Activated gamma-delta T cell treated with anti-CD3 and anti-CD28 coated beads, Interleukin-2, amount 50 U/mL, for 16 hours (primary cell): ENCODE results near the gene LSM10.

ENCODE experiments used
- DNase-seq: peaks from one replicate; pipeline ENCODE4 v3.0.0-alpha.2; 2020; ENCODE audit warnings: low read depth

Gene LSM10

DNA sequence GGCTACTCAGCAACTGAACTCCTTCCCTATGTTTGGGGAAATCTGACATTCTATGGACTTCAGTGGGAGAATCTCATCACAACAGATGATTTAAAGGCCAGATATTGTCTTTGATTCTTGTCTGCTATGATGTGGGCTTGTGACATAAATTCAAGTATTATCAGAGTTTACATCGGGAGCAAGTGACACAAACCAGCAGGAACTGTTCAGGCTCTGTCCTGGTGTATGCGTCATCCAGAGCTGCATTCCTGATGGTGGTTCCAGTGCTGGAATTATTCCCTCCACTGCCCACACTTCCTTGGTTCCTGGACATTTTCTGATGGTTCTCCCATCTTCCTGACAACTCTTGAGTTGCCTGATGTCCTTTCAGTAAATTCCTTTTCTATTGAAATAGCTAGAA lies 10.8 kb upstream of the LSM10 start:
- DNase-seq = no peak

GRCh38 chr1:36406440-36406839 lies 8.7 kb upstream of the LSM10 start:
- DNase-seq = no peak

GRCh38 chr1:36402504-36402890 lies 4.8 kb upstream of the LSM10 start:
- no peak for DNase-seq

GRCh38 chr1:36401602-36402503 lies 4.1 kb upstream of the LSM10 start:
- no peak for DNase-seq

DNA sequence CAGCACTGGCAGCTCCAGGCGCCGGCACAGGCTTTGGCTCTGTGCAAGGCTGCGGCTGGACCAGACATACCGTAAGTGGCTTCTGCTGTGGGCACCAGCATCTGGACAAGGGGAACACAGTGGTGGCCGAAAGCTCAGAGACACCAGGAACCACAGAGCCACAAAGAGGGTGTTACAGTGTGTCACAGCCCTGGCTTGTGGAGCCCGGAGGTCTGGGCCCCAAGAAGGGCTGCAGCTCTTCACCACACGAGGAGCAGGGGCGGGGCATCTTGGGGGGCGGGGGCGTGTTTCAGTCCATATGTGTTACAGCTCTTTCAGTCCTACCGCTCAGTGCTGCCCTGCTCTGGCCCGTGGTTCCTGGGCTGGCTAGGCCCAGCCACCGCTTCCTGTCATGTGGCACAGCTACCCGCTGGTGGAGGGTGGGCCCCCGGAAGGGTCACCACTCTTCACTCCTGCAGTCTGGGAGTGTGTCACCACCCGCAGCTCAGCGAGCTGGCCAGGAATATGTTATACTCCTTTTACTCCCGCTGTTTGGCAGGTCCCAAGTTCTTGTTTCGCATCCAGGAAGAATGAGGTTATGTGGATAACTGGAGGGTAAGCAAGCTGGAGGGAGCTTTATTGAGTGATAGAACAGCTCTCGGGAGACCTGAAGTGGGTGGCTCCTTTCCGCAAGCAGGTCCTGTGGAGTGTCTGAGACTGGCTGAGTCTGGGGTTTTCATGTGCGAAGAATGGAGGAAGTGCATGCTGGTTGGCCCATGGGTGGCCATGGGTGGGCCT lies 3.3 kb upstream of the LSM10 start:
- DNase-seq = no peak

- DNase-seq = no peak
Measured at GRCh38 chr1:36400514-36400824, 2.8 kb upstream of the LSM10 start.

- no peak for DNase-seq
Measured at GRCh38 chr1:36398370-36398977, 766 bp upstream of the LSM10 start.

DNA sequence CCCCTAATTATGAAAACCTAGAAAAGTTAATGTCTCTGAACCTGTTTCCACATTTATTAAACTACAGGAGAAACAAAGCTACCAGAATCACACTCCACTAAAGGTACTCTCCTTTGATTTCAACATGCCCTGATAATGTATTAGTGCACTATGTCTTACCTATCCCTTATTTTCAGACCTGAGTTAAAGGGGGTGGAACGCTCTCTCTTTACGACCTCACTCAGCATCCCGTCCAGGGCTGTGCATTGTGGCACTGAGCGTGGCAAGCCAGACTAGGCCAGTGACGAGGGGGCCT lies 678 bp downstream of the LSM10 start:
- no peak for DNase-seq

GRCh38 chr1:36396359-36396758 lies 1.3 kb downstream of the LSM10 start:
- no peak for DNase-seq

DNA sequence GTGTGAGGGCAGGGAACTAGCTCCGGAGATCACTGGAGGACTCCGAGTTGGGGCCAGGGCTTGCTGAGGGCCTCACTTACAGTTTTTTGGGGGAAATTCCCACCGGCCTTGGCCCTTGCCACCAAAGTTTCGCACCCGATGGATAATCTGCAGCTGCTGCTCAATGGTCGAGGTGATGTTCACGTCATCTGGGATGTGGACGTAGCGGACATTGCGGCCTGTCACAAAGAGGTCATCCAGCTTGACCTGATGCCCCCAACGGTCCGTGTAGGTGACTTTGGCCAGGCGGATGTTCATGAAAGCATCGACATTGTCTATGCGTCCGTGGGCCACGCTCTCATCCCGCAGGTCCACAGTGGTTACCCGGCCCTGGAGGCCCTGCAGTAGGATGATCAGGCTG lies 4.0 kb downstream of the LSM10 start:
- no peak for DNase-seq

GRCh38 chr1:36392836-36393235 lies 4.9 kb downstream of the LSM10 start:
- DNase-seq = no peak

DNA sequence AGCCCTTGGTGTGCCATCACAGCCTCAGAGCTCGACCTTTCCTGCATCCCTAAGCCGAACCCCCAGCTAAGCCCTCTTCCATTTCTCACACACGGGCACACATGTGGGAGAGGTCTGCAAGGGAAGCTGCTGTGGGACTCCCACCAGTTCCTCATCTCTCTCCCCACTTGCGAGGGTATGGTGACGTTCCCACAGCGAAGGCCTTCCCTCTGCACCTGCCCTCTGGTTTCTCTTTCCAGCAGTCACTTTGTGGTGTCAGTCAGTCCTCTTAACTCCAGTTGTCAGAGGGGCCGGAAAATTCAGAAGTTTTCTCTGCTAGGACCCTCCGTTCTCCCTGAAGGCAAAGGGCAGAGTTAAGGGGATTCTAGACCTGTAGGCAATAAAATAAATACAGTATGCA lies 6.4 kb downstream of the LSM10 start:
- DNase-seq = no peak

DNA sequence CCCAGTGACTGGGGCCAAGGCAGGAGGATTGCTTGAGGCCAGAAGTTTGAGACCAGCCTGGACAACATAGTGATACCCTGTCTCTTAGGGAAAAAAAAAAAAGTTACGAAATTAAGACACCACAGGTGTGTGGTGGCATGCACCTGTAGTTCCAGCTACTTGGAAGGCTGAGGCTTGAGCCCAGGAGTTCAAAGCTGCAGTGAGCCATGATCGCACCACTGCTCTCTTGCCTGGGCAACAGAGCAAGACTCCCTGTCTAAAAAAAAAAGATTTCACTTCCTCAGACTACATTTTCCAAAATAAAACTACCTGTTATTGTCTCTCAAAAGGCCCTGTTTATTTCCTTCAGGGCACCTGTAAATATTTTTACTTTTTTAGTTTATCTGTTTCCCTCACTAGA lies 7.3 kb downstream of the LSM10 start:
- DNase-seq = no peak

- no peak for DNase-seq
Measured at GRCh38 chr1:36389999-36390398, 7.7 kb downstream of the LSM10 start.

DNA sequence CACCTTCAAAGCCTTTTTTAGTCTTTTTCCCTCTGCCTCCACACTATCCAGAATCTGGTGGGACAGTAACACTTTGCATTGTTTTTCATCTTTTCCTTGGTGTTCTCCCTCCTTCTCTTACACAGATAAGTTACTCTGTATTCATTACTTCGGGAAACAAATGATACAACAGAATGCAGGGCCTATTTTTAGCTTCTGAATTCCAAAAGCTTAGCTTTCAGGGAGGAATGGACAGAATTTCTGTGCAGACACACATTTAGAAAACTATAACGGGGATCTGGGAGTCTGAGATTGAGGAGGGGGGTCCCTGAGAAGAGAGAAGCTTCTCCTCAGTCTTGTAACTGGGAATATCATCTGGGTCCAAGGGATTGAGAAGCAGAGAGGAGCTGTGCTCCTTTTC lies 8.4 kb downstream of the LSM10 start:
- DNase-seq = no peak

GRCh38 chr1:36387141-36387949 lies 10.4 kb downstream of the LSM10 start:
- DNase-seq = no peak

- peak; percentile 89 for DNase-seq
Measured at GRCh38 chr1:36386265-36387140, 11.2 kb downstream of the LSM10 start.

GRCh38 chr1:36385410-36386264 lies 12.1 kb downstream of the LSM10 start, which contains the start of gene STK40:
Gene STK40 (minus strand): TSS chr1:36385924. CDS start chr1:36361332, 24,592 bp downstream.
- DNase-seq = peak; percentile 98

DNA sequence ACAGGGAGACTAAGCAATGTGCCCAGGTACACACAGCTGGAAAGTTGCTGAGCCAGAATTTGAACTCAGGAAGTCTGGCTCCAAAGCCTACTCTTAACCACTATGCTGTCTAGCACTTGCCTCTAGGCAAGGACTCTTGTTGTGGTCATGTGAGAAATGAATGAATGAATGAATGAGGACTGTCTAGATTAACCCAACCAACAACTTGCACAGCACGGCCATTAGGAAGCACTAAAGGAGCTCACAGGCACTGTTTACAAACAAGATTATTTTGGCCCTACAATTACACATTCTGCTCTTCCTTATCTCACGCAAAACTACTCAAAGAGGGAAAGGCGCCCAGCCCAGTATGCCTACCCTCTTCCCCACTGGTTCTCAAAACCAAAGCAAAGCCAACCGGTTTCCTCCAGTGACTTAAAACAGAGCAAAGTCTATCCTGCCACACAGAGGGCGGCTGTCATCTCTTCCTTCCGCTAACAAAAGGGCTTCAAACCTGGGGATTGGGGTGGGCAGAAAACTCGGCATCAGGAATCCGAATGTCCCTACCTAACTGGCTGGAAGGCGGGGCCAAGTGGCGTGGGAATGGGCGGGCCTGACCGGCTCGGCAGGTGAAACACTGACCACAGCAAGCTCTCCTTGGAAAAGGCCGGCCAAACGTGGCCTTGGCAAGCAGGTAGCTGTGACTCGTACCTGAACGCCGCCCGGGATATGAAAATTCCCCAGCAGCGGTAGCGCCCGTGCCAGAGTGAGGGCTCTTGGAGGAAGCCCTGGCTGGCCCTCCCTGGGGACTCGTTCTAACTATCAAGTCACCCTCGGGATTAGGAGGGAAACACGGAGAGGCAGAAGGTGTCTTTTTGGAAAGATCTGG lies 12.9 kb downstream of the LSM10 start:
- DNase-seq = peak; percentile 17
